K562 (cell line): Measurements from ENCODE around the gene CERCAM. TPM values are rescaled to one million over a fixed set of nuclear protein-coding genes. Genes with fewer than 3 reads are reported as not detected.

Experiments
- MBD2 ChIP-seq: sonication (generic); IDR thresholded peaks from 2 replicates; pipeline ENCODE4 v1.6.1; 2016; ENCODE audit warnings: low read depth, borderline replicate concordance
- NR4A1 ChIP-seq, 2 experiments: fragments of 250-450 bp in 1 of 2; fragments of 450-650 bp in 1 of 2; sonication (Bioruptor Pico) in 1 of 2; IDR thresholded peaks; 2 replicates each; pipeline versions ENCODE4 v1.4.0 to v1.6.1; 2016 to 2020; ENCODE audit warnings: mild to moderate bottlenecking in 2 of 2, missing compliant biosample characterization in 1 of 2, missing genetic modification characterization in 1 of 2, moderate library complexity in 1 of 2
- PRPF4 ChIP-seq: fragments of 200-400 bp; formaldehyde crosslinking; IDR thresholded peaks from one replicate; pipeline ENCODE4 v1.6.1; 2017; ENCODE audit warnings: low read length, low read depth, mild to moderate bottlenecking; ENCODE audit not compliant: insufficient read depth, poor library complexity, severe bottlenecking
- polyA plus RNA-seq, 8 experiments: library from polyadenylated mRNA; depleted of rRNA in 4 of 8; stranded (reverse) in 5 of 8; unstranded in 3 of 8; fragments of >200 nt; fragmentation: Nextera tagmentation in 2 of 8; fragmentation: Illumina TruSeq in 1 of 8; extraction: Ambion mirVana in 2 of 8; extraction: Trizol in 1 of 8; gene quantifications; 2 replicates each; pipeline versions ENCODE4 v1.2.1 to v1.2.3, GENCODE V29; 2011 to 2014; ENCODE audit warnings: inconsistent platforms in 1 of 8, missing spikeins in 1 of 8
- total RNA-seq, 7 experiments: library from RNA; depleted of rRNA in 6 of 7; stranded (reverse); fragments of >200 nt in 6 of 7; fragmentation: Illumina TruSeq in 2 of 7; extraction: Trizol in 2 of 7; gene quantifications; 2 replicates each; pipeline versions ENCODE4 v1.2.1 to v1.2.3, GENCODE V29; 2011 to 2021; ENCODE audit warnings: low replicate concordance in 1 of 7
- TF ChIP-seq, protein P1 (sequence below): sonication (generic); IDR thresholded peaks from 2 replicates; pipeline ENCODE4 v1.6.1; 2016
- TF ChIP-seq, protein P2 (sequence below): sonication (generic); formaldehyde crosslinking; IDR thresholded peaks from 2 replicates; pipeline ENCODE4 v1.8.1; 2023; ENCODE audit warnings: missing genetic modification reagents, mild to moderate bottlenecking, borderline replicate concordance

Gene CERCAM
- total and polyA plus RNA-seq, 9 of the 15 experiments (the other 6 are each of a cell fraction or from before 2014, with no cell fraction given): 0.75 to 24.0 (median 18.0) TPM

DNA sequence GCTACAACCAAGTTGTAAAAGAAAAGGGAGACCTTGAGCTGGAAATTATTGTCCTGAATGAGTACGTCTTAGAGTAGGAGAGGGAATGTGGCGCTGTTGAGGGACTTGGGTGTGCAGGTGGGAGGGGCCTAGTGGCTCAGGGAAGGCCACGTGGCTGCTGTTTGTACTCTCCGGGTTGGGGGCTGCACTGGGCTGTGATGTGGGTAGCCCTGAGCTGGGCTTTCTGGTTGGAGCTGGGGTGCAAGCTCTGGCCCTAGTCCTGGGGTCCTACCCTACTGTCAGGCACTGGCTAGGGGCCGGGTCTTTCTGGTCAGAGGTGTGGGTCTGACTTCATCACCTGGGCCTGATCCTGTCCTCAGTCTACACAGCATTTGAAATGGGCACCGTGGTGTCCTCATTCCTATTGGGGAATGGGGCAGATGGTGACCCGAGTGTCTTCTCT, 64.8 kb downstream of the CERCAM start (continued):
- TF ChIP-seq MBD2 (no peak), NR4A1 (CRISPR knock-in tag; IDR thresholded peaks at IDR 0.05) (no peak), NR4A1 (tag; IDR thresholded peaks at IDR 0.05) (no peak), PRPF4 (no peak)
- TF ChIP-seq, protein P1, sequence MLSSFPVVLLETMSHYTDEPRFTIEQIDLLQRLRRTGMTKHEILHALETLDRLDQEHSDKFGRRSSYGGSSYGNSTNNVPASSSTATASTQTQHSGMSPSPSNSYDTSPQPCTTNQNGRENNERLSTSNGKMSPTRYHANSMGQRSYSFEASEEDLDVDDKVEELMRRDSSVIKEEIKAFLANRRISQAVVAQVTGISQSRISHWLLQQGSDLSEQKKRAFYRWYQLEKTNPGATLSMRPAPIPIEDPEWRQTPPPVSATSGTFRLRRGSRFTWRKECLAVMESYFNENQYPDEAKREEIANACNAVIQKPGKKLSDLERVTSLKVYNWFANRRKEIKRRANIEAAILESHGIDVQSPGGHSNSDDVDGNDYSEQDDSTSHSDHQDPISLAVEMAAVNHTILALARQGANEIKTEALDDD: no peak
- TF ChIP-seq, protein P2, sequence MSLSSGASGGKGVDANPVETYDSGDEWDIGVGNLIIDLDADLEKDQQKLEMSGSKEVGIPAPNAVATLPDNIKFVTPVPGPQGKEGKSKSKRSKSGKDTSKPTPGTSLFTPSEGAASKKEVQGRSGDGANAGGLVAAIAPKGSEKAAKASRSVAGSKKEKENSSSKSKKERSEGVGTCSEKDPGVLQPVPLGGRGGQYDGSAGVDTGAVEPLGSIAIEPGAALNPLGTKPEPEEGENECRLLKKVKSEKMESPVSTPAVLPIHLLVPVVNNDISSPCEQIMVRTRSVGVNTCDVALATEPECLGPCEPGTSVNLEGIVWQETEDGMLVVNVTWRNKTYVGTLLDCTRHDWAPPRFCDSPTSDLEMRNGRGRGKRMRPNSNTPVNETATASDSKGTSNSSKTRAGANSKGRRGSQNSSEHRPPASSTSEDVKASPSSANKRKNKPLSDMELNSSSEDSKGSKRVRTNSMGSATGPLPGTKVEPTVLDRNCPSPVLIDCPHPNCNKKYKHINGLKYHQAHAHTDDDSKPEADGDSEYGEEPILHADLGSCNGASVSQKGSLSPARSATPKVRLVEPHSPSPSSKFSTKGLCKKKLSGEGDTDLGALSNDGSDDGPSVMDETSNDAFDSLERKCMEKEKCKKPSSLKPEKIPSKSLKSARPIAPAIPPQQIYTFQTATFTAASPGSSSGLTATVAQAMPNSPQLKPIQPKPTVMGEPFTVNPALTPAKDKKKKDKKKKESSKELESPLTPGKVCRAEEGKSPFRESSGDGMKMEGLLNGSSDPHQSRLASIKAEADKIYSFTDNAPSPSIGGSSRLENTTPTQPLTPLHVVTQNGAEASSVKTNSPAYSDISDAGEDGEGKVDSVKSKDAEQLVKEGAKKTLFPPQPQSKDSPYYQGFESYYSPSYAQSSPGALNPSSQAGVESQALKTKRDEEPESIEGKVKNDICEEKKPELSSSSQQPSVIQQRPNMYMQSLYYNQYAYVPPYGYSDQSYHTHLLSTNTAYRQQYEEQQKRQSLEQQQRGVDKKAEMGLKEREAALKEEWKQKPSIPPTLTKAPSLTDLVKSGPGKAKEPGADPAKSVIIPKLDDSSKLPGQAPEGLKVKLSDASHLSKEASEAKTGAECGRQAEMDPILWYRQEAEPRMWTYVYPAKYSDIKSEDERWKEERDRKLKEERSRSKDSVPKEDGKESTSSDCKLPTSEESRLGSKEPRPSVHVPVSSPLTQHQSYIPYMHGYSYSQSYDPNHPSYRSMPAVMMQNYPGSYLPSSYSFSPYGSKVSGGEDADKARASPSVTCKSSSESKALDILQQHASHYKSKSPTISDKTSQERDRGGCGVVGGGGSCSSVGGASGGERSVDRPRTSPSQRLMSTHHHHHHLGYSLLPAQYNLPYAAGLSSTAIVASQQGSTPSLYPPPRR (CRISPR knock-in tag): no peak
